Measurements from ENCODE around the gene ETV7.
"Not testable (repeated sequence)": the region's sequence is repeated elsewhere in the genome, so short reads cannot be mapped to it uniquely, and the experiment has no call there.

The ETV7 gene

DNA sequence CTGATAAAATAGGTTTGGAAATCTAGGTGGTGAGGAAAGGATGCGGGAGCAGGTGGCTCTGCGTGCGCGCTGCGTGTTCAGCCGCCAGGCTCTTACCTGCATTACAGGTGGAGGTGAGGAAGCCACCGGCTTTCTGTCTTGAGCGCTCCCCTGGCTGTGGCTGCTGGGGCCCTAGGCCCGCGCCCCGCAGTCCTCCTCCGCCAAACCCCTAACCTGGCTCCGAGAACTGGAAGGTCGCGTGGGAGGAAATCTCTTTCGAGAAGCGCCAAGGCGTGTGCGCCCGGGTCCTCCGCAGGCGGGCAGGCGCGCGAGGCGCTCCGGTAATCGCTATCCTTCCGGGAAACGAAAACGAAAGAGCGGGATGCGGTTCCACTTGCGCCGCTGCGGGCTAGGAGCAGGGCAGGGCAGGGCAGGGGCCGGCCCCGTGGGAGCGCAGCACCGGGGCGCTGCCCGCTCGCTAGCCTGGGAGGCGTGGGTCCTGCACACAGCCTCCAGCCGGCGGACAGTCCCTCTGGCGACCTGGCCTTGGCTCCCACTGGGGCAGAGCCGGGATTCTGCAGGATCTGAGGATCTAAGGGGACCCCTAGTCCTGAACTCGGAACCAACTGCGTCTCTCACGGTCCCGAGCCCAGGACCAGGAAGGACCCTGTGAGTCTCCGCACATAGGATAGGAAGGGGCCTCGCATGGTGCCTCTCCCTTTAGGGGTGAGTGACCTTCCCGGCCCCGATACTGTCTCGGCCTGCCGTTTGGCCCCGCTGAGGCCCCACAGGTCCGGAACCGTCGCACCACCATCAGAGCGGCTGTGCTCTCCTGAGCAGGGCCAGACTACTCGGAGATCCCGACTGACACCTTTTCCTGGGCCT lies at the start of gene ETV7:
Gene ETV7, minus strand, starts transcription at position 230 of the 864 bp plus-strand sequence. Its CDS starts 128 bp downstream, at position 102.
- DNase-seq (ENCODE audit: low read depth in 2 of 2) = peak in 1 of 2 donors; percentile 25

DNA sequence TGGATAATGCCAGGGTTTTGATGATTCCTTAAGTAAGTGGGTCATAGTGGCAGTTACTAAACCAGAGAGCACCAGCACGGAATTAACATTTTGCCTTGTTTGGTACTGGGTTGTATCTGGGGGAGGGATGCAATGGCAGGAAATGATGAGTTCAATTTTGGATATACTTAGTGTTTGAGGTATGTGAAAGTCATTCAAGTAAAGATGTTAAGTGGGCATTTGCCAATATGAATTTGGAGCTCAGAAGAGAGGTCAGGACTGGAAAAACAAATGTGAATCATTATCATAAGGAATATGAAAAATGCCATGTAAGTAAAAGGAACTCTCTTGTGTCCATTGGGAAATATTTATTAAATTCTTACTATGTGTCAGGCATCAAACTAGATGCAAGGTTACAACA lies 49.0 kb upstream of the ETV7 start:
- DNase-seq (ENCODE audit: low read depth in 2 of 2) = no peak

GRCh38 chr6:36432151-36432671 lies 44.7 kb upstream of the ETV7 start:
- DNase-seq (ENCODE audit: low read depth in 2 of 2) = no peak

DNA sequence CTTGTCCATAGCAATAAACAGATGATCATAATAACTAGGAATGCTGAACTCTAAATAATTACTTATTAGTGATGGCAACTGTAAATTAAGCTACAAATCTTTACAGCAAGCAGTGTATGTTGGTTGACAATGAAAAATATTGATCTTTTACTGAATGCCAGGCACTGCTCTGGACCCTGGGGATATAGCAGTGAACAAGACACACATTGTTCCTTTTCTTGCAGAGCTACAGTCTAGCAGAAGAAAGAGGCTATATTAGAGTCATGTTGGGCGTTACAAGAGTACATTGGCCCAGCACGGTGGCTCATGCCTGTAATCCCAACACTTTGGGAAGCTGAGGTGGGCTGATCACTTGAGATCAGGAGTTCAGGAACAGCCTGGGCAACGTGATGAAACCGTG lies 43.7 kb upstream of the ETV7 start:
- no peak for DNase-seq (ENCODE audit: low read depth in 2 of 2)

- DNase-seq (ENCODE audit: low read depth in 2 of 2) = no peak
Observed at GRCh38 chr6:36430351-36430750, 42.9 kb upstream of the ETV7 start.

- no peak for DNase-seq (ENCODE audit: low read depth in 2 of 2)
Observed at GRCh38 chr6:36428911-36429310, 41.4 kb upstream of the ETV7 start.

DNA sequence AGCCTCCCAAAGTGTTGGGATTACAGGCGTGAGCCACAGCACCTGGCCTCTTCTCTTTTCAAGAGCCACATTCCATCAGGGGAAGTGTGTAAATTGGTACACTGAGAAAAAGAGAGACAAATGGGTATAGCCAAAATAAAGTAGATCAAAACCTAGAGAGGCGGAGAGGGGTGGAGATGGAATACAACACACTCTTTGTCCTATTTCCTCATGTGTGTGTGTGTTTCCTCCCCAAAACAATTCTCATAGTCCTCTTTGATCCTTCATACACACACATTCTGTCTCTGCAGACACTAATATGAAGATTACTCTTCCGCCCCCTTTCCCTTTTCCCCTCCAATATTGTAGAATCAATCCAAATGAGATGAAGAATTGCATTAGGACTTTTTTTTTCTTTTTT lies 39.2 kb upstream of the ETV7 start:
- DNase-seq (ENCODE audit: low read depth in 2 of 2) = no peak

- DNase-seq (ENCODE audit: low read depth in 2 of 2) = peak; percentile 97
Observed at GRCh38 chr6:36423101-36423824, 35.8 kb upstream of the ETV7 start.

GRCh38 chr6:36422714-36423100 lies 35.2 kb upstream of the ETV7 start:
- no peak for DNase-seq (ENCODE audit: low read depth in 2 of 2)

DNA sequence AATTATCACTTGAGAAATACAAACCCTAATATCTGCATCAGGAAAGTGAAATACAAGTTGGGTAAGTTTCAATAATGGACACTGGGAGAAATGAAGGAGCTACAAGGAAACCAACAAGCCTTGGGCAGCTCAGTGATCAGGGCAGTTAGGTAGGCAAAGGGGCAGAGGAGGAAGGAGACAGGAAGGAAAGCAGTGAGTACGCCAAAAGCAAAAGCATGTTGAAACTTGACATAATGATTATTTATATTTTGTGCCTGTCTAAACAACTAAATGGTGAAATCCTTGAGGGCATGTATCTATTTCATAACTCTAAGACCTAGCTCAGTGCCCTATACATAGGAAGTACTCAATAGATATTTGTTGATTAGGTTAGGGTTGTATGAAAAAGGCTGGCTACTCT lies 31.8 kb upstream of the ETV7 start:
- no peak for DNase-seq (ENCODE audit: low read depth in 2 of 2)

GRCh38 chr6:36418558-36418957 lies 31.1 kb upstream of the ETV7 start:
- no peak for DNase-seq (ENCODE audit: low read depth in 2 of 2)

GRCh38 chr6:36414481-36414880 lies 27.0 kb upstream of the ETV7 start:
- no peak for DNase-seq (ENCODE audit: low read depth in 2 of 2)

DNA sequence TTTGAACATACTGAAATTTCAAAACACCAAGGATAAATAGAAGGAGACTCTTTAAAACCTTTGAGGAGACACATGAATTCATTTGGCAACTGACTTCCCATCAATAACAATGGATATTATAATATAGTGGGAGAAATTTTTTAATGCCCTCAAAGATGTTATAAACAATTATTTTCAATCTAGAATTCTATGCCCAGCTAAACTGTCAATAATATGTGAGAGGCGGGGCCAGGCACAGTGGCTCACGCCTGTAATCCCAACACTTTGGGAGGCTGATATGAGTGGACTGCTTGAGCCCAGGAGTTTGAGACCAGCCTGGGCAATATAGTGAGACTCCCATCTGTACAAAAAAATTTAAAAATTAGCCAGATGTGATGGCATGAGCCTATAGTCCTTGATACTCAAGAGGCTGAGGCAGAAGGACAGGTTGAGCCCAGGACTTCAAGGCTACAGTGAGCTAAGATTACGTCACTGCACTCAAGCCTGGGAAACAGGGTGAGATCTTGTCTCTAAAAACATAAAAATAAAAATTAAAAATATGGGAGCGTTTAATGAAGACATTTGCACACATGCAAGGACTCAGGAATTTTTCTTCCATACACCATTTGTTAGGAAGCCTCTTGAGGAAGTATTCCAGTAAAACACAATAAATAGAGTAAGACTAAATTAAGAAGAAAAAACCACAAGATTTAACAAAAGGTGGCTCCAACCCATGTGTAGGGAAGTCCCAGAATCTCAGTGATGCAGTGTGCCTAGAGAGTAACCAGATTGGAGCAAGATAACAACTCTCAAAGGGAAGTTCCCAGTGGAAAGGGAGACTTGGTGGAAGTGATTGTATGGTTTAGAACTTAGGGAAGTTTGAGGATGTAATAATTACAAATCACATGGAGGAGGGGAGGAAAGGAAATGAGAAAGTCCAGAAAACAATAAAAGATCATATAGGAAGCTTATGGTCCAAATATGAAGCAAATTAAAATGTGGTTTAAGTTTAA lies 26.3 kb upstream of the ETV7 start:
- no peak for DNase-seq (ENCODE audit: low read depth in 2 of 2)

DNA sequence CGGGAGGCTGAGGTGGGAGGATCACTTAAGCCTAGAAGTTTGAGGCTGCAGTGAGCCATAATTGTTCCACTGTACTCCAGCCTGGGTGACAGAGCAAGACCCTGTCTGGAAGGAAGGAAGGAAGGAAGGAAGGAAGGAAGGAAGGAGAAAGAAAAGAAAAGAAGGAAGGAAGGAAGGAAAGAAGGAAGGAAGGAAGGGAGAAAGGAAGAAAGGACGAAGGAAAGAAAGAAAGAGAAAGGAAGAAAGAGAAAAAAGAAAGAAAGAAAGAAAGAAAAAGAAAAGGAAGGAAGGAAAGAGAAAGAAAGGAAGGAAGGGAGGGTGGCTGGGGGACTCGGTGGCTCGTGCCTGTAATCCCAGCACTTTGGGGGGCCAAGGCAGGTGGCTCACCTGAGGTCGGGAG lies 22.2 kb upstream of the ETV7 start:
- DNase-seq (ENCODE audit: low read depth in 2 of 2) = not testable (repeated sequence)

DNA sequence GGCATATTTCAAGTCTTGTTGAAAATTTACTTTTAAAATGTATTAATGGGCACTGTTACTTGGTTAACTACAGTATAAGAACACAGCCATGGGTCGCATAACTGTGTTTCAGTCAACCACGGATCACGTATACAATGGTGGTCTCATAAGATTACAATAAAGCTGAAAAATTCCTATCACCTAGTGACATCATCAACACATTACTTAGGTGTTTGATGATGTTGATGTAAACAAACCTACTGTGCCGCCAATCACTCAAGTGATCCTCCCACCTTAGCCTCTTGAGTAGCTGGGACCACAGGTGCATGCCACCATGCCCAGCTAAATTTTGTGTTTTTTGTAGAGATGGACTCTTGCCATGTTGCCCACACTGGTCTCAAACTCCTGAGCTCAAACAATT lies 16.7 kb upstream of the ETV7 start:
- no peak for DNase-seq (ENCODE audit: low read depth in 2 of 2)

DNA sequence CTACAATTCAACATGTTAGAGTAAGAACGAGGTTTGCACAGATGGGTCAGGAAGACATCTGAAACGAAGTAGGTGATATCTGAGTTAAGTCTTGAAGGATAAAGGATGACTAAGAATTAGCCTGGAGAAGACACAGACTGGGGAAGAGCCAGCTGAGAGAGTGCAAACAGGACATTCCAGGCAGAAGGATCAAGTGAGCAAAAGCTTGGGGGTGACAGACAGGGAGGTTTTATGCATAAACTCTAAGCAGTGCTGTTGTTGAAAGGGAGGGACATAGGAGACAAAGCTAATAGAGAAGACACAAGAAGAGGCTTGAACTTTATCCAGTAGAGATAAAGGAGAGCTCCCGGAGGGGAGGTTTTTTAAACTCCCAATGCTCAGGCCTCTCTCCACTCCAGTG lies 15.0 kb upstream of the ETV7 start:
- no peak for DNase-seq (ENCODE audit: low read depth in 2 of 2)

DNA sequence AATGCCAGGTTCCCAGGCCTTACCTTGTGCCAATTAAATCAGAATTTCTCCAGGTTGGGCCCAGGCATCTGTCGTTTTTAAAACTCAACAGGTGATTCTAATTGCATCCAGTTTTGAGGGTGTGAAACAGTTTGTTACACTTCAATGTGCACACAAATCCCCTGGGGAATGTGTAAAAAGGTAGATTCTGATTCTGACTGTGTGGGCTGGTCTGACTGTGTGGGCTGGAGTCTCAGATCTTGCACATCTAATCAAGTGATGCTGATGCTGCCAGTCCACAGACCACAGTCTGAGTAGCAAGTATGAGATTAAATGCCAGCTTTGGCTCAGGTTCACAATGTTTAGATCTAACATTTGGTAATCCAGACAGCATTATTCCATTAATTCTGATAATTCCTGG lies 12.5 kb upstream of the ETV7 start:
- DNase-seq (ENCODE audit: low read depth in 2 of 2) = no peak

GRCh38 chr6:36392621-36393020 lies 5.2 kb upstream of the ETV7 start:
- no peak for DNase-seq (ENCODE audit: low read depth in 2 of 2)

DNA sequence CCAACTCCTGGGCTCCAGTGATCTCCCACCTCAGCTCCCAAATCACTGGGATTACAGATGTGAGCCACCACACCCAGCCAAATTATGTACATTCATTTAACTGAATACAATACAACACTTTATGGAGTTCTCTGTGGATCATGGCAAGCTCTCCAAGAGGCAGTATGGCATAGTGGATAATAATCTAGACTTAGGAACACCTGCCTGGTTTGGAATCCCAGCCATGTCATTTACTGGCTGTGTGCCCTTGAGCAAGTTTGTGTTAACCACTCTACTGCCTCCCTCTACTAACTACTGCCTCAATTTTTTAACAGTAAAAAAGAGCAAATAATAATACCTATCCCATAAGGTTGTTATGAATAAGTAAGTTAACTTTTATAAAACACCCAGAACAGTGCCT lies 1.9 kb upstream of the ETV7 start:
- DNase-seq (ENCODE audit: low read depth in 2 of 2) = no peak

DNA sequence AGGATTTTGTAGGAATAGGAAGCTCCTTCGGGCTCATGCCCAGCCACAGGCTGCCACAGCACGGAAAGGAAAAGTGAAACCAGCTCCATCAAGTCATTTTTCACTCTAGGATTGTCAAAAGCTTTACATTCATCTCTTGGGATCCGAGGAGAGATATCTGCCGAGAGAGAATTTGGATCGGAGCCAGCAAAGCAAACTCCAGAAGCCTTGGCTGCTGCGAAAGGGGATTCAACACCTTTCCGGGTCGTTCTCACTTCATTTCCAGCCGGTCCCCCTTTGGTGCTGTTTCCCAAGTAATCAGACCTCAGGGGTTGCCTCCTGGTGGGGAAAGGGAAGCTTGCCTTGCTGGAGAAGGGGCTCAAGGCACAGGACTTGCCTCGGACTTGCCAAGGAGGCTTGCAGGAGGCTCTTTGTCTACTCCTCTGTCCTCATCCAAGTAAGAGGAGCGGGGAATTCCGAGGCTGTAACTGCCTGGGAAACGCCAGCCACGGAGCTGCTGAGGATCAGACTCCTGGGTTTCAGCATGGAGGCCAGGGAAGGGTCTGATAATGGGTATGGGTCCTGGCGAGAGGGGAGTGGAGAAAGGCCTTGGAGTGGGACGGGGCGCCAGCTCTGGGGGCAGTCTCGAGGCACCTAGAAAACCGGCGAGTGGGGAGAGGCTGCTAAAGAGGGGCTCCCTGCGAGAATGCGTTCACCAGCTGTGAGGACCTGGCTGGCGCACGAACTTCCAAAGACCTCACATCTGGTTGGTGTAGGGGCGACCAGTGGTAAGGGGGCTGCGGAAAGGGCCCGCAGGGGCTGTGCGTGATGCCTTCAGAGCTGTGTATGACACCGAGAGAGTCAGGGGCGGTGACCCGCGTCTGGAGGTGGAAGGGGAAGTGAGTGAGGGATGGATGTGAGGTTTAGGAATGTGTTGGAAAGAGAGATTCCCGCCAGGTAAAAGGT lies 702 bp downstream of the ETV7 start:
- no peak for DNase-seq (ENCODE audit: low read depth in 2 of 2)

- no peak for DNase-seq (ENCODE audit: low read depth in 2 of 2)
Observed at GRCh38 chr6:36384095-36384494, 3.4 kb downstream of the ETV7 start.
